Astrocyte of the cerebellum (primary cell): Measurements from ENCODE around the gene ALDH1A2.
A peak's percentile ranks its signal among the peaks of the same experiment; 100 is the strongest.
"Not testable (repeated sequence)": the region's sequence is repeated elsewhere in the genome, so short reads cannot be mapped to it uniquely, and the experiment has no call there.

Experiments
- DNase-seq: peaks from one replicate; pipeline ENCODE4 v3.0.0-alpha.2; 2011; ENCODE audit warnings: low read depth
- H3K4me3 ChIP-seq: 2 replicates; pipeline ENCODE4 v1.5.1; 2011; ENCODE audit warnings: mild to moderate bottlenecking, low read depth, low read length, moderate library complexity
- CTCF ChIP-seq: IDR thresholded peaks from 2 replicates; pipeline ENCODE4 v1.5.1; 2012; ENCODE audit warnings: low read length, low read depth, moderate library complexity, mild to moderate bottlenecking; ENCODE audit errors: missing control alignments
- in situ Hi-C: cut with HindIII; loops from 2 replicates; pipeline ENCODE4 v1.10.0; 2017; ENCODE audit warnings: low sequenced_read_pairs

ALDH1A2 gene

DNA sequence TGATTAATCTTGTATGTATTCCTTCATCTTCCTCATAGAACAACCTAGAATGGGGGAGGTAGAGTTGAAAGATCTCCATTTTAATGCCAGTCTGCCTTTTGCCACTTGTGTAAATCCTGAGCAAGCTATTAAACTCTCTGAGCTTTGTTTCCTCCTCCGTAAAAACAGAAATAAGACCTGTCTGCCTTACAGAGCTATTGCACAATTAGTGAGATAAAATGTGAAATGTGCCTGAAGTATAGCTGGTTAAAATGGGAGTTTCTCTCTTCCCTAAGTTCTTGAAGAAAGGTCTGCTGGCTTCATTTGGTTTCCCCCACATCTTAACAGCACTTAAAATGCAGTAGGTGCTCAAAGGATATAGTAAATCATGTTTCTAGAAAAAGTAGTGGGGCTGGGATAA lies 19.0 kb downstream of the ALDH1A2 start:
- no peak overlapping the region for H3K4me3 ChIP-seq
- no peak for DNase-seq
- no peak for TF ChIP-seq CTCF
- in situ Hi-C loops = no loop called here

GRCh38 chr15:58045376-58045775 lies 20.1 kb downstream of the ALDH1A2 start:
- in situ Hi-C loops, H3K4me3 ChIP-seq, DNase-seq: not testable (repeated sequence)

GRCh38 chr15:58044551-58044950 lies 21.0 kb downstream of the ALDH1A2 start:
- in situ Hi-C loops = no loop called here

DNA sequence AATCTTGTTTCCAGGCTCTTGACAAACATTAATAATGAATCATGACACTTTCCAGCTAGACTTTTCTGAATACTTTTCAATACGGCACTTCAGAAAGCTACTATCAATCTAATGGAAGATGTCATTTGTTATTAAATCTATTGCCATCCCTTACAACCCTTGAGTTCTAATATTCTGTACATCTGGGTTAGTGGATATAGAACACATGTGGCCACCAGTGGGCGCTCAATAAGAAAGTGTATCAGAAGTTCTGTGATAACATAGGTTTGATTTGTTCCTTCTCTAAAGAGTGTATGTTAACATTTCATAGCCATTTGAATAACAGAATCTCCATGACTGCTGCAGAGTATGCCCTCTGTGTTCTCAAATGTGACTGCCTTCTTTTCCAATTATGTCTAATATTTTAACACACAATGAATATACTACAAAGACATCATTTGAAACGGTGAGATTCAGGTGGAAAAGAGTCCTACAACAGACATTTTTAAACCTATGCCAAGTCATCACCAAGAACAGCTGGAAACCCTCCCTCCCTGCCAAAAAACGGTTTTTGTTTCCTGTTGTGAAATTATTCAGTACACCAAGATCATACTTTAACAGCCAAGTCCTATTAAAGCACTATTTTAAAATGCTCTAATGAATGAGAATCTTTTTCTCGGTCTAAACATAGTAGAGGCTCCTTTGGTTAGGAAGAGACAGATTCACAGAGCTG lies 22.2 kb downstream of the ALDH1A2 start:
- H3K4me3 ChIP-seq = no peak overlapping the region
- TF ChIP-seq CTCF = peak; percentile 71
- in situ Hi-C loops = no loop called here
- peak; percentile 18 for DNase-seq

More at GRCh38 chr15:58044551-58044950, 21.0 kb downstream of the ALDH1A2 start:
- H3K4me3 ChIP-seq = no peak overlapping the region
- no peak for TF ChIP-seq CTCF
- DNase-seq = no peak

- DNase-seq = no peak
- no peak overlapping the region for H3K4me3 ChIP-seq
- no peak for TF ChIP-seq CTCF
- in situ Hi-C loops = no loop called here
Measured at GRCh38 chr15:58042006-58042405, 23.5 kb downstream of the ALDH1A2 start.

GRCh38 chr15:58040150-58040549 lies 25.4 kb downstream of the ALDH1A2 start:
- no peak for TF ChIP-seq CTCF
- in situ Hi-C loops = no loop called here
- no peak for DNase-seq
- H3K4me3 ChIP-seq = no peak overlapping the region

DNA sequence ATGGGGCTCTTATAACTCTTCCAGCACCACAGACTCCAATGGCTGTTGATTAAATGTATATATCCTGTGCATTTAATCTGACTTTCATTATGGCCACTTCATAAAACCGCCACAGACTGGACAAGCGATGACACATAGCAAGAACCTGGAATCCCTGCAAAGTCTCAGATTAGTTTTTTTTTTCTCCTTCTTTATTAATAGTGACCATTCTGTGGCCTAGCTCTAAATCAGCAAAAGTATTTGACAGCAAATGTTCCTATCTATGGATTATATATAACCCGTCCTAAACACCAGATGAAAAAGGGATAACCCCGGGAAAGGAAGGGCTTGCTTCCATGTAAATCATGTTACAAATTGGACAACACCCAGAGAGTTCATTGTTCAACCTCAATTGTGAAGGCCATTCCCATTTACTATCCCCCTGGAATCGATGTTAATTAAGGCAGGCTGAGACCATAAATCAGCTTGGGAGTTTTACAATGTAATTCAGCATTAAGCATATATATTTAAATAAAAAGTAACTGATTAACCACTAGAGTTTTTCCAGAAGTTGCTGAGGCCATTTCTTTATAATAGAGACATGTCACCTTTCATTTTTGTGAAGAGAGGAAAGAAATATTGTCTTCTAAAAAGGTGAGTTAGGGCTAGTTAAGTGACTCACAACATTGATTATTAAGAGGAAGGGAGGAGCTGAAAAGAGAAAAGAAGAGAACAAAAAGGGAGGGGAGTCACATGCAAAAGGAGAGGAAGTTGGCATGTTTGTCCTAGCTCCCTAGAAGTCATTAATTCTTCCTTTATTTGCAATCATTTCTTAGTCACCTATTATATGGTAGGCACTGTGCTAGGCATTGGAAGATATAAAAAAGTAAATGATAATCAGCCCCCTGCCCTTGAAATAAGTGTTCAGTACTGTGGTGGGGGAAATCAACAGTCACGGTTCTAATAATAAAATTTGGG lies 26.2 kb downstream of the ALDH1A2 start:
- no peak overlapping the region for H3K4me3 ChIP-seq
- TF ChIP-seq CTCF = no peak
- in situ Hi-C loops = no loop called here
- DNase-seq = no peak
